Measurements from ENCODE around the gene SLC5A6. TPM values are rescaled to one million over a fixed set of nuclear protein-coding genes. Genes with fewer than 3 reads are reported as not detected.

The SLC5A6 gene
- total RNA-seq, 1 experiment from 2014 or later: 111 TPM

DNA sequence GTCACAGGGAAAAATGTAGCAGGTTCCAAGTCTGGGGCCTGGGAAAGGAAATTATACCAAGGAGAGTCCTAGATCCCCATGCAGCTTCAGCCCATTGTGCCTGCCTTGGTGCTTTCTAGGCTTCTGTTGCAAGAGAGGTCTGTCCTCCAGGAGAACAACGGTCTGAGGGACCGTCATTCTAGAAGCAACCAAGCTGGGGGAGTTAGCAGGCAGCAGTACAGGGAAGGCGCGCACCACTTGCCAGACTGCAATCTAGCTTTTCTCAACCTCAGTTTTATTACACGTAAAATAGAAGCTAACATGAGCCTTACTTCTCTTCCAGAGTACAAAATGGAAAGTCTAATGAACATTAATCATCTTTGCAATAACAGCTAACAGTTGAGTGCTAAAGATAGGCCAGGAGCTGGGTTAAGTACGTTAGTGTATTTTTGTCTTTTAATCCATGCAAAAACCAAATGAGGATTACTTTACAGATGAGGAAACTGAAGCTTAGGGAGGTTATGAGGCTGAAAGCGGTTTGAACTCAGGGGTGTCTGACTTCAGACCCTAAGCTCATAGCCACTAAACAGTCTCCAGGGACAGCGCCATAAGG lies 61.3 kb downstream of the SLC5A6 start (continued):
- TF ChIP-seq STAT6 (CRISPR knock-in tag; conservative IDR thresholded peaks at IDR 0.05; ENCODE audit: low read depth) (no peak), SOX15 (CRISPR knock-in tag; IDR thresholded peaks at IDR 0.05) (no peak), ZNF281 (CRISPR knock-in tag; IDR thresholded peaks at IDR 0.05) (no peak)

Other genes starting within 250 kb of the SLC5A6 start
- gene MAPRE3, start 241.6 kb downstream of the SLC5A6 start, total RNA-seq (2021): 4.9 to 10.3 TPM (median 6.0 TPM) in 3 replicates
- 46.4 to 57.1 TPM (median 48.9 TPM) in 3 replicates for gene TMEM214, start 179.3 kb downstream of the SLC5A6 start, total RNA-seq (2021)
- gene AGBL5, start 160.6 kb downstream of the SLC5A6 start, total RNA-seq (2021): 43.0 to 57.1 TPM (median 55.6 TPM) in 3 replicates
- gene OST4, start 140.6 kb downstream of the SLC5A6 start, total RNA-seq (2021): 210 to 239 TPM (median 226 TPM) in 3 replicates
- 3.0 to 4.0 TPM (median 3.5 TPM) in 3 replicates for gene EMILIN1, start 133.7 kb downstream of the SLC5A6 start, total RNA-seq (2021)
- gene KHK, start 125.5 kb downstream of the SLC5A6 start, total RNA-seq (2021): 15.5 to 17.4 TPM (median 17.4 TPM) in 3 replicates
- 3.5 to 4.0 TPM (median 3.8 TPM) in 3 replicates for gene CGREF1, start 93.1 kb downstream of the SLC5A6 start, total RNA-seq (2021)
- 0.31 to 0.62 TPM (median 0.53 TPM) in 3 replicates for gene ABHD1, start 88.5 kb downstream of the SLC5A6 start, total RNA-seq (2021)
- gene PREB, start 77.6 kb downstream of the SLC5A6 start, total RNA-seq (2021): 56.7 to 69.2 TPM (median 56.7 TPM) in 3 replicates
- gene PRR30, start 72.9 kb downstream of the SLC5A6 start, total RNA-seq (2021): not detected in 3 replicates
- 0.05 to 0.14 TPM (median 0.13 TPM) in 3 replicates for gene TCF23, start 63.3 kb downstream of the SLC5A6 start, total RNA-seq (2021)
- gene ATRAID, start 227 bp downstream of the SLC5A6 start, total RNA-seq (2021): 97.2 to 115 TPM (median 109 TPM) in 3 replicates
- 145 to 178 TPM (median 150 TPM) in 3 replicates for gene CAD, start 5.1 kb upstream of the SLC5A6 start, total RNA-seq (2021)
- 8.0 to 8.9 TPM (median 8.1 TPM) in 3 replicates for gene SLC30A3, start 50.8 kb upstream of the SLC5A6 start, total RNA-seq (2021)
- 0.18 to 0.44 TPM (median 0.34 TPM) in 3 replicates for gene DNAJC5G, start 63.2 kb upstream of the SLC5A6 start, total RNA-seq (2021)
- gene TRIM54, start 70.2 kb upstream of the SLC5A6 start, total RNA-seq (2021): 3.0 to 3.4 TPM (median 3.3 TPM) in 3 replicates
- 0.68 to 1.2 TPM (median 0.71 TPM) in 3 replicates for gene UCN, start 96.2 kb upstream of the SLC5A6 start, total RNA-seq (2021)
- 51.5 to 60.4 TPM (median 59.3 TPM) in 3 replicates for gene MPV17, start 110.8 kb upstream of the SLC5A6 start, total RNA-seq (2021)
- 103 to 123 TPM (median 107 TPM) in 3 replicates for gene GTF3C2, start 144.5 kb upstream of the SLC5A6 start, total RNA-seq (2021)
- gene EIF2B4, start 158.1 kb upstream of the SLC5A6 start, total RNA-seq (2021): 46.6 to 53.6 TPM (median 49.1 TPM) in 3 replicates
- gene SNX17, start 158.3 kb upstream of the SLC5A6 start, total RNA-seq (2021): 72.5 to 75.3 TPM (median 74.7 TPM) in 3 replicates
- 23.6 to 27.4 TPM (median 24.5 TPM) in 3 replicates for gene ZNF513, start 168.5 kb upstream of the SLC5A6 start, total RNA-seq (2021)
- 140 to 193 TPM (median 147 TPM) in 3 replicates for gene PPM1G, start 197.3 kb upstream of the SLC5A6 start, total RNA-seq (2021)
- 108 to 110 TPM (median 108 TPM) in 3 replicates for gene NRBP1, start 216.4 kb upstream of the SLC5A6 start, total RNA-seq (2021)
- gene KRTCAP3, start 230.1 kb upstream of the SLC5A6 start, total RNA-seq (2021): 41.9 to 50.0 TPM (median 49.2 TPM) in 3 replicates

All from WTC11 (cell line).